ENCODE results near the gene NT5DC3. TPM values are rescaled to one million over a fixed set of nuclear protein-coding genes. Genes with fewer than 3 reads are reported as not detected.

The NT5DC3 gene
- total and polyA plus RNA-seq, 2 of the 13 experiments (the other 11 are each of a cell fraction or from before 2014, with no cell fraction given) = 3.2 to 6.6 TPM

DNA sequence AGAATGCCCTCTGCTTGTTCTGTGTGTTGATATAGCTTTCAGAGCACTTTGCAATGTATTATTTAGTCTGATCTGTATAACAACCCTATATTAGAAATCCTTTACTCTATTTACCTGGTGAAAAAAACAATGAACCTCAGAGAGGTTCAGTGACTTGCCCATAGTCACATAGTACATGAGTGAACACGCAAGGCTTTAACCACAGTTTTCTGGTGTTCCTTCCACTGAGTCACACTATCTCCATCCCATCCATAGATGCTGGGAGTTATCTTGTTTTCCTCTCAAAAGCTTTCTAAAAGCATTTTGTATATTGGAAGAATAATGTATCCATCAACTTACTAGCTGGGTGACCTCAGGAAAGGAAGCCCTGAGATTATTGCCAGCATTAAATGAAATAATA is 104.5 kb downstream of the NT5DC3 start (continued):
- TF ChIP-seq ISL2 (CRISPR knock-in tag; IDR thresholded peaks at IDR 0.05) (no peak), EZH2 (conservative IDR thresholded peaks at IDR 0.05; ENCODE audit: low read depth, low read length) (no peak), SNRNP70 (IDR thresholded peaks at IDR 0.05; ENCODE audit: low read depth, low read length) (no peak), NFKB2 (CRISPR knock-in tag; IDR thresholded peaks at IDR 0.05; ENCODE audit: borderline replicate concordance) (no peak)

DNA sequence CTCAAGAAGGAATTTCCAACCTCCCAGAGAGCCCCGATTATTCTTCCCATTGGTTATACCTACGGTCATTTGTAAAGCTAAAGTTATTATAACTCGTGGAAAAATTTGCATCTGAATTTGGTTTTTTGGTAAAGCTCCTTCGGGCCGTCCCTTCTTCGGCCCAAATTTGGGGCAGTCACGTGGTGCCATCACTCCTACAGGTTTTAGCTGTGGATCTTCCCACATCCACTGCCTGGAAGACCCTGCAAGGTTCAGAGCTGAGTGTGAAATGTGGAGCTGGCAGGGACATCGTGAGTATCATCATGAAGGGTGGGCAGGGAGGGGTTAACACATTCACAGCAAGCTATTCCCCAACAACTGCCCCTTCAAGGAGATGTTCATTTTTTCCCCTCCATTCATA is 105.7 kb downstream of the NT5DC3 start:
- BruUV-seq (replicated peaks) = no TSS peak
- Histone ChIP-seq H3K79me2 (ENCODE audit: insufficient read depth, low read length) (no peaks in the 10 kb centered on the region), H3K4me2 (ENCODE audit: low read depth, low read length) (no peak overlapping the region), H3K4me3 (replicated peaks in 1 of 3; ENCODE audit: insufficient read depth in 1 of 3, low read depth in 2 of 3, low read length in 3 of 3) (no peak overlapping the region), H3K27me3 (ENCODE audit: control insufficient read depth in 1 of 2, insufficient read depth in 2 of 2, low read length in 2 of 2) (no peaks in the 10 kb centered on the region; a peak in 2 of 5 replicates), H3K9me3 (ENCODE audit: low read length) (0 out of 2 replicates have a peak, but pooled peaks cover 6% of the 10 kb centered on the region), H2AFZ (ENCODE audit: low read length) (no peak overlapping the region), H3K36me3 (replicated peaks in 1 of 2; ENCODE audit: control insufficient read depth in 1 of 2, insufficient read depth in 2 of 2, low read length in 2 of 2) (no peaks in the 10 kb centered on the region), H3K4me1 (ENCODE audit: insufficient read depth, low read length) (no peaks in the 10 kb centered on the region), H3K9ac (ENCODE audit: insufficient read depth, low read depth, low read length) (no peak overlapping the region), H3K27ac (ENCODE audit: extremely low read length, insufficient read depth, low read length) (no peak overlapping the region), H4K20me1 (ENCODE audit: insufficient read depth, low read length) (no peaks in the 10 kb centered on the region)
- ChIA-PET POLR2A (no interaction called here), CTCF (ENCODE audit: low intra/inter-chr PET ratio, low total read pairs) (no interaction called here)
- FAIRE-seq = no peak
- in situ Hi-C loops (cut with HindIII; ENCODE audit: extremely low pct_ligation_motif_present, low pct_unique_long_range_greater_than_20kb) = no loop called here
- no peak for DNase-seq (ENCODE audit: low spot score)
- WGBS (ENCODE audit: low lambda C conversion rate) = 6% methylated on average over 8 of the region's 8 CpGs
- no peak for ATAC-seq
- intact Hi-C loops (cut with micrococcal nuclease; ENCODE audit: unreplicated experiment) = no loop called here
- TF ChIP-seq, protein P1, sequence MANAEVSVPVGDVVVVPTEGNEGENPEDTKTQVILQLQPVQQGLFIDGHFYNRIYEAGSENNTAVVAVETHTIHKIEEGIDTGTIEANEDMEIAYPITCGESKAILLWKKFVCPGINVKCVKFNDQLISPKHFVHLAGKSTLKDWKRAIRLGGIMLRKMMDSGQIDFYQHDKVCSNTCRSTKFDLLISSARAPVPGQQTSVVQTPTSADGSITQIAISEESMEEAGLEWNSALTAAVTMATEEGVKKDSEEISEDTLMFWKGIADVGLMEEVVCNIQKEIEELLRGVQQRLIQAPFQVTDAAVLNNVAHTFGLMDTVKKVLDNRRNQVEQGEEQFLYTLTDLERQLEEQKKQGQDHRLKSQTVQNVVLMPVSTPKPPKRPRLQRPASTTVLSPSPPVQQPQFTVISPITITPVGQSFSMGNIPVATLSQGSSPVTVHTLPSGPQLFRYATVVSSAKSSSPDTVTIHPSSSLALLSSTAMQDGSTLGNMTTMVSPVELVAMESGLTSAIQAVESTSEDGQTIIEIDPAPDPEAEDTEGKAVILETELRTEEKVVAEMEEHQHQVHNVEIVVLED (CRISPR knock-in tag; IDR thresholded peaks at IDR 0.05; ENCODE audit: borderline replicate concordance) = no peak
- TF ChIP-seq ARID2 (CRISPR knock-in tag; IDR thresholded peaks at IDR 0.05; ENCODE audit: borderline replicate concordance) = no peak
- TF ChIP-seq, protein P2, sequence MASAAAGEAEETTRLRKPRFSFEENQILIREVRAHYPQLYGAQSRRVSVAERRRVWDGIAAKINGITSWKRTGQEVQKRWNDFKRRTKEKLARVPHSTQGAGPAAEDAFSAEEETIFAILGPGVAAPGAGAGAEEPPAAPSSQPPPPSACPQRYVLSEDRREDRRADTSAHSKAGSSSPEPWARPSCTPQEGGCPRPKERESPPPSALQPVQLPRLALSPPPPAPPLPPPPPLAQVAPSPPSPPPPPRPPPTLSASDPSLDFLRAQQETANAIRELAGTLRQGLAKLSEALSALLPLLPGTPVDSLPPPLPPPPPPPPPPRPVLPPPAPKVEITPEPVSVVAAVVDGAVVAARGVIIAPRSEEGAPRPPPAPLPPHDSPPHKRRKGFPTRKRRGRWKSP (CRISPR knock-in tag; IDR thresholded peaks at IDR 0.05) = no peak
- TF ChIP-seq, protein P3, sequence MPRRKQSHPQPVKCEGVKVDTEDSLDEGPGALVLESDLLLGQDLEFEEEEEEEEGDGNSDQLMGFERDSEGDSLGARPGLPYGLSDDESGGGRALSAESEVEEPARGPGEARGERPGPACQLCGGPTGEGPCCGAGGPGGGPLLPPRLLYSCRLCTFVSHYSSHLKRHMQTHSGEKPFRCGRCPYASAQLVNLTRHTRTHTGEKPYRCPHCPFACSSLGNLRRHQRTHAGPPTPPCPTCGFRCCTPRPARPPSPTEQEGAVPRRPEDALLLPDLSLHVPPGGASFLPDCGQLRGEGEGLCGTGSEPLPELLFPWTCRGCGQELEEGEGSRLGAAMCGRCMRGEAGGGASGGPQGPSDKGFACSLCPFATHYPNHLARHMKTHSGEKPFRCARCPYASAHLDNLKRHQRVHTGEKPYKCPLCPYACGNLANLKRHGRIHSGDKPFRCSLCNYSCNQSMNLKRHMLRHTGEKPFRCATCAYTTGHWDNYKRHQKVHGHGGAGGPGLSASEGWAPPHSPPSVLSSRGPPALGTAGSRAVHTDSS (CRISPR knock-in tag; conservative IDR thresholded peaks at IDR 0.05) = no peak
- TF ChIP-seq, protein P4, sequence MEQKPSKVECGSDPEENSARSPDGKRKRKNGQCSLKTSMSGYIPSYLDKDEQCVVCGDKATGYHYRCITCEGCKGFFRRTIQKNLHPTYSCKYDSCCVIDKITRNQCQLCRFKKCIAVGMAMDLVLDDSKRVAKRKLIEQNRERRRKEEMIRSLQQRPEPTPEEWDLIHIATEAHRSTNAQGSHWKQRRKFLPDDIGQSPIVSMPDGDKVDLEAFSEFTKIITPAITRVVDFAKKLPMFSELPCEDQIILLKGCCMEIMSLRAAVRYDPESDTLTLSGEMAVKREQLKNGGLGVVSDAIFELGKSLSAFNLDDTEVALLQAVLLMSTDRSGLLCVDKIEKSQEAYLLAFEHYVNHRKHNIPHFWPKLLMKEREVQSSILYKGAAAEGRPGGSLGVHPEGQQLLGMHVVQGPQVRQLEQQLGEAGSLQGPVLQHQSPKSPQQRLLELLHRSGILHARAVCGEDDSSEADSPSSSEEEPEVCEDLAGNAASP (CRISPR knock-in tag; IDR thresholded peaks at IDR 0.05; ENCODE audit: borderline replicate concordance) = no peak
- no peak for TF ChIP-seq PHF5A (CRISPR knock-in tag; IDR thresholded peaks at IDR 0.05; ENCODE audit: low read depth, unreplicated experiment)
- TF ChIP-seq CHCHD3 (CRISPR knock-in tag; IDR thresholded peaks at IDR 0.05) = no peak
- no peak for TF ChIP-seq HNRNPL (IDR thresholded peaks at IDR 0.05; ENCODE audit: low read depth, low read length)

Data from HepG2 (cell line).